HEK293T (cell line): ENCODE measurements around the gene CDH24.

Source experiments
- CTCF ChIA-PET: fragments of 350-600 bp; formaldehyde crosslinking; extraction: SDS; loops from one replicate; lab custom pipeline; 2021; ENCODE audit warnings: antibody characterized with exemption, inconsistent platforms; lab: Yijun Ruan, JAX
- POLR2A ChIA-PET: fragments of 350-600 bp; formaldehyde crosslinking; extraction: SDS; loops from one replicate; lab custom pipeline; 2020; ENCODE audit warnings: antibody characterized with exemption, inconsistent platforms; lab: Yijun Ruan, JAX
- DNase-seq: peaks from one replicate; pipeline ENCODE4 v3.0.0; 2012; ENCODE audit warnings: mixed read lengths; ENCODE audit errors: extremely low spot score
- ARNT ChIP-seq: fragments of 450-650 bp; IDR thresholded peaks from 2 replicates; pipeline ENCODE4 v1.6.1; 2017; ENCODE audit warnings: mild to moderate bottlenecking
- BHLHE40 ChIP-seq: fragments of 450-650 bp; IDR thresholded peaks from 2 replicates; pipeline ENCODE4 v1.6.1; 2016; ENCODE audit warnings: mild to moderate bottlenecking, moderate library complexity, borderline replicate concordance
- CTBP1 ChIP-seq: fragments of 450-650 bp; IDR thresholded peaks from 2 replicates; pipeline ENCODE4 v1.6.1; 2016; ENCODE audit warnings: borderline replicate concordance
- ELF4 ChIP-seq: fragments of 450-650 bp; IDR thresholded peaks from 2 replicates; pipeline ENCODE4 v1.6.1; 2017; ENCODE audit warnings: antibody characterized with exemption
- FOXA1 ChIP-seq: fragments of 450-650 bp; IDR thresholded peaks from 2 replicates; pipeline ENCODE4 v1.6.1; 2016; ENCODE audit warnings: mild to moderate bottlenecking
- FOXK2 ChIP-seq: fragments of 450-650 bp; IDR thresholded peaks from 2 replicates; pipeline ENCODE4 v1.6.1; 2016; ENCODE audit warnings: mild to moderate bottlenecking
- FOXM1 ChIP-seq: fragments of 450-650 bp; IDR thresholded peaks from 2 replicates; pipeline ENCODE4 v1.6.1; 2017; ENCODE audit warnings: mild to moderate bottlenecking, borderline replicate concordance
- HDGF ChIP-seq: fragments of 450-650 bp; IDR thresholded peaks from 2 replicates; pipeline ENCODE4 v1.6.1; 2017; ENCODE audit warnings: antibody characterized with exemption, borderline replicate concordance
- L3MBTL2 ChIP-seq: fragments of 450-650 bp; conservative IDR thresholded peaks from 2 replicates; pipeline ENCODE4 v1.6.1; 2016; ENCODE audit warnings: mild to moderate bottlenecking
- LEF1 ChIP-seq: fragments of 450-650 bp; IDR thresholded peaks from 2 replicates; pipeline ENCODE4 v1.6.1; 2017; ENCODE audit warnings: mild to moderate bottlenecking, borderline replicate concordance
- NFRKB ChIP-seq: fragments of 450-650 bp; IDR thresholded peaks from 2 replicates; pipeline ENCODE4 v1.6.1; 2016; ENCODE audit warnings: mild to moderate bottlenecking, moderate library complexity
- SP1 ChIP-seq: fragments of 450-650 bp; IDR thresholded peaks from 2 replicates; pipeline ENCODE4 v1.6.1; 2017
- SUZ12 ChIP-seq: fragments of 450-650 bp; IDR thresholded peaks from 2 replicates; pipeline ENCODE4 v1.6.1; 2016; ENCODE audit warnings: mild to moderate bottlenecking
- TARDBP ChIP-seq: fragments of 450-650 bp; IDR thresholded peaks from 2 replicates; pipeline ENCODE4 v1.6.1; 2016
- ZNF384 ChIP-seq: fragments of 450-650 bp; IDR thresholded peaks from 2 replicates; pipeline ENCODE4 v1.6.1; 2016
- TF ChIP-seq, protein P1 (sequence below): fragments of 450-650 bp; IDR thresholded peaks from 2 replicates; pipeline ENCODE4 v1.6.1; 2016

Gene CDH24

GRCh38 chr14:23074906-23075305 lies 17.6 kb upstream of the CDH24 start:
- DNase-seq, result no peak
- CTCF ChIA-PET, result no interaction called here
- POLR2A ChIA-PET, result interaction anchor here (1.3 kb wide), 1 partner anchor 20 kb away, joined by 6 read pairs; the partner anchor contains the start of genes ACIN1 and C14orf119
- no peak for TF ChIP-seq FOXA1
- TF ChIP-seq LEF1, result no peak
- no peak for TF ChIP-seq ARNT
- no peak for TF ChIP-seq SUZ12
- TF ChIP-seq L3MBTL2, result no peak
- TF ChIP-seq SP1, result no peak
- TF ChIP-seq ELF4, result no peak
- no peak for TF ChIP-seq BHLHE40
- no peak for TF ChIP-seq TARDBP
- TF ChIP-seq CTBP1, result no peak
- TF ChIP-seq FOXK2, result no peak
- TF ChIP-seq, protein P1, sequence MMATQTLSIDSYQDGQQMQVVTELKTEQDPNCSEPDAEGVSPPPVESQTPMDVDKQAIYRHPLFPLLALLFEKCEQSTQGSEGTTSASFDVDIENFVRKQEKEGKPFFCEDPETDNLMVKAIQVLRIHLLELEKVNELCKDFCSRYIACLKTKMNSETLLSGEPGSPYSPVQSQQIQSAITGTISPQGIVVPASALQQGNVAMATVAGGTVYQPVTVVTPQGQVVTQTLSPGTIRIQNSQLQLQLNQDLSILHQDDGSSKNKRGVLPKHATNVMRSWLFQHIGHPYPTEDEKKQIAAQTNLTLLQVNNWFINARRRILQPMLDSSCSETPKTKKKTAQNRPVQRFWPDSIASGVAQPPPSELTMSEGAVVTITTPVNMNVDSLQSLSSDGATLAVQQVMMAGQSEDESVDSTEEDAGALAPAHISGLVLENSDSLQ, result no peak
- no peak for TF ChIP-seq ZNF384
- TF ChIP-seq NFRKB, result no peak
- no peak for TF ChIP-seq HDGF
- no peak for TF ChIP-seq FOXM1

DNA sequence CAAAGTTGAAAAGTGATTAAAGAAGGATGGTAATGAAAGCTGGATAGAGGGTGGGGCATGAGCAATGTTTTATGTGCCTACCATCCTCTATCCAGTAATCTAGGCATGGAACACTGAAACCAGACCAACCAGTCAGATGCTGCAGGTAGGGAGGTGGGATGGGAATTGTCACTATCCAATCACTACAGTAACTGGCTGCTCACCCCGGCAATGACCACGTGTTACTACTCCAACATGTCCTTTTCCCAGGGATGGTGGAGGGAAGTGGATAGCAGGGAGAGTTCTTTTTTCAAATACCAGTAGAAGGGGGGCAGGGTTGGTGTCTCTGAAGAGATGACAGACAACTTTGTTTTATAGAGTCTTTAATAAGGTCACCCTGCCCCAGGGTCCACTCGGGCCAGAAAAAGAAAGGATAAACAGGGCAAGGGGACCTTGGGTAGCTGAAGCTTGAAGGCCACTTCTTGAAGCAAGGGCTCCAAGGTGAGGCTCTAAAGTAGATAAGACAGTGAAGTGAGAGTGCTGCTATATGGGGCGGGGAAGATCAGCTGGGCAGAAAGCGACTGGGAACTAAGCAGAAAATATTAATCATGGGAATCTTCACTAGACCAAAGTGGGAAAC lies 14.7 kb upstream of the CDH24 start:
- peak; percentile 31 for DNase-seq
- CTCF ChIA-PET, result interaction anchor here (0.8 to 2.1 kb wide), 10 partner anchors 13 to 143 kb away, joined by 3 to 12 read pairs (median 4); partner anchors contain the start of genes ACIN1, C14orf119 and PRMT5
- POLR2A ChIA-PET, result interaction anchor here (0.6 to 3.4 kb wide), 20 partner anchors 9 to 249 kb away, joined by 3 to 71 read pairs (median 4); partner anchors contain the start of genes ACIN1, AJUBA, C14orf119 and CDH24
- TF ChIP-seq FOXK2 (no peak), TARDBP (no peak), CTBP1 (no peak), FOXA1 (no peak)

- TF ChIP-seq NFRKB (peak; percentile 46; the same call in 1 of the 2 replicates), FOXM1 (no peak), ELF4 (peak; percentile 25; the same call in 1 of the 2 replicates)
- DNase-seq, result peak; percentile 89
- CTCF ChIA-PET, result interaction anchor here (0.8 to 2.1 kb wide), 10 partner anchors 12 to 142 kb away, joined by 3 to 12 read pairs (median 4); partner anchors contain the start of genes ACIN1, C14orf119 and PRMT5
- POLR2A ChIA-PET, result interaction anchor here (0.6 to 3.4 kb wide), 19 partner anchors 9 to 250 kb away, joined by 3 to 71 read pairs (median 4); partner anchors contain the start of genes ACIN1, AJUBA, C14orf119 and CDH24
These were observed 14.1 kb upstream of the CDH24 start for GRCh38 chr14:23071244-23071920.

GRCh38 chr14:23070262-23071129 lies 13.2 kb upstream of the CDH24 start:
- CTCF ChIA-PET, result interaction anchor here (0.6 to 2.1 kb wide), 8 partner anchors 8 to 112 kb away, joined by 3 to 12 read pairs (median 8); partner anchors contain the start of genes ACIN1 and C14orf119
- DNase-seq, result no peak
- POLR2A ChIA-PET, result interaction anchor here (0.5 to 3.4 kb wide), 7 partner anchors 13 to 92 kb away, joined by 3 to 71 read pairs (median 4); partner anchors contain the start of genes ACIN1, C14orf119 and CDH24
- TF ChIP-seq, protein P1, result peak; percentile 53
- TF ChIP-seq ZNF384, result no peak
- TF ChIP-seq CTBP1, result no peak

- ChIA-PET CTCF (interaction anchor here (0.6 to 2.4 kb wide), 33 partner anchors 8 to 517 kb away, joined by 3 to 35 read pairs (median 5); partner anchors contain the start of genes ACIN1, C14orf119, CIROP and HAUS4), POLR2A (interaction anchor here (0.7 to 3.4 kb wide), 8 partner anchors 11 to 113 kb away, joined by 3 to 71 read pairs (median 6); partner anchors contain the start of genes ACIN1, C14orf119 and HAUS4)
- no peak for TF ChIP-seq FOXK2
- TF ChIP-seq SP1, result no peak
- TF ChIP-seq TARDBP, result no peak
- TF ChIP-seq SUZ12, result no peak
- TF ChIP-seq BHLHE40, result no peak
- TF ChIP-seq LEF1, result no peak
- no peak for DNase-seq
These were observed 12.1 kb upstream of the CDH24 start for GRCh38 chr14:23069413-23069806.

DNA sequence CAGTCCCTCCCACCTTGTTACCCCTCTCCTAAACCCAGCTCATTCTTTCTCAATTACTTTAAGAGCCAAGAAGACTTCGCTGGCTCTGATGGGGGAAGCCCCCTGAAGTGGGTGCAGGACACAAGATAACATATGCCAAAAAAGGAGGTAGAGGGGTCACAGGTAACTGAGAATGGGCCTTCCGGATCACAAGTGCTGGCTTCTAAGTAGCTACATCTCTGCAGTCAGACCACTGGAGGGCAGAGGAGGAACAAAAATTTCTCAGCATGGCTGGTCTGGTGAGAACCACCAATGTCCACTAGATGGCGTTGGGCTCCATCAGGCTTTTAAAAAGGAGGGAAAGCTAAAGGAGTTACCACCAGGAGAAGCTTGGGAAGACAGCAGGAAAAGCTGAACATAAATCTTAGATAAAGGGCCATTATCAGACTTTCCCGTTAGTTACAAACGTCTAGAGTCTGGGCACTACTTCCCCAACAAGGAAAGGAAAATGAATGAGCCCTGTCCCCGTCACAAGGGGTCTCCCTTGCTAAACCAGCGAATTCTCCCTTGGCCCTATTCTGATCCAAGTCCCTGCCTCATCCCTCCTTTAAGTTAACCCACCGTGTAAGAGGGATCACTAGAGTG lies 11.6 kb upstream of the CDH24 start:
- CTCF ChIA-PET, result interaction anchor here (0.6 to 2.4 kb wide), 37 partner anchors 9 to 517 kb away, joined by 3 to 35 read pairs (median 4); partner anchors contain the start of genes ACIN1, C14orf119, CIROP and HAUS4
- TF ChIP-seq, protein P1, result peak; percentile 58; the same call in 1 of the 2 replicates
- no peak for TF ChIP-seq ELF4
- no peak for TF ChIP-seq ZNF384
- TF ChIP-seq L3MBTL2, result peak; percentile 69
- DNase-seq, result peak; percentile 83
- POLR2A ChIA-PET, result interaction anchor here (0.7 to 2.0 kb wide), 8 partner anchors 11 to 112 kb away, joined by 3 to 43 read pairs (median 5); partner anchors contain the start of genes ACIN1, C14orf119 and HAUS4
